Glutamatergic neuron (in vitro differentiated cells): ENCODE results near the gene EPRS1. TPM values are rescaled to one million over a fixed set of nuclear protein-coding genes. Genes with fewer than 3 reads are reported as not detected.

Experiments used
- DNase-seq: peaks from one replicate; pipeline ENCODE4 v3.0.0; 2022
- H3K27ac Mint-ChIP-seq: one replicate; pipeline ENCODE4 v1.8.0; 2020; ENCODE audit warnings: mild to moderate bottlenecking, mixed read lengths, inconsistent platforms; ENCODE audit not compliant: unreplicated experiment
- H3K27me3 Mint-ChIP-seq: one replicate; pipeline ENCODE4 v1.8.0; 2020; ENCODE audit warnings: mild to moderate bottlenecking, moderate library complexity, mixed read lengths, inconsistent platforms; ENCODE audit not compliant: unreplicated experiment
- H3K36me3 Mint-ChIP-seq: one replicate; pipeline ENCODE4 v1.8.0; 2020; ENCODE audit warnings: mild to moderate bottlenecking, mixed read lengths, inconsistent platforms; ENCODE audit not compliant: unreplicated experiment
- H3K4me1 Mint-ChIP-seq: one replicate; pipeline ENCODE4 v1.8.0; 2020; ENCODE audit warnings: mild to moderate bottlenecking, low read depth, mixed read lengths, inconsistent platforms; ENCODE audit not compliant: unreplicated experiment
- H3K4me3 Mint-ChIP-seq: one replicate; pipeline ENCODE4 v1.8.0; 2020; ENCODE audit warnings: mild to moderate bottlenecking, mixed read lengths, inconsistent platforms; ENCODE audit not compliant: unreplicated experiment
- H3K9me3 Mint-ChIP-seq: one replicate; pipeline ENCODE4 v1.8.0; 2020; ENCODE audit warnings: mild to moderate bottlenecking, moderate library complexity, mixed read lengths, inconsistent platforms; ENCODE audit not compliant: unreplicated experiment
- long read RNA-seq: library from polyadenylated mRNA; unstranded; transcript quantifications from one replicate; pipeline ENCODE4 v2.0.0, GENCODE V29; 2020; ENCODE audit not compliant: unreplicated experiment
- total RNA-seq: library from RNA; stranded (reverse); fragmentation: NEBNext Ultra II Directional; extraction: Animal tissue kit (Norgen Biotek cat#: 25700); gene quantifications from one replicate; pipeline ENCODE4 v1.2.1, GENCODE V29; 2021; ENCODE audit not compliant: unreplicated experiment
- TF ChIP-seq, protein P1 (sequence below): fragments of 200-600 bp; sonication (generic); IDR thresholded peaks from one replicate; pipeline ENCODE4 v1.5.0; 2021; ENCODE audit not compliant: partially characterized antibody, unreplicated experiment

EPRS1 gene
- total RNA-seq = 135 TPM
- long read RNA-seq, full-length matches to known transcripts = 2 of 71 reads
- long read RNA-seq, partial matches to known transcripts = 44 of 71 reads
- long read RNA-seq, other reads (novel, unspliced or antisense) = 25 of 71 reads

DNA sequence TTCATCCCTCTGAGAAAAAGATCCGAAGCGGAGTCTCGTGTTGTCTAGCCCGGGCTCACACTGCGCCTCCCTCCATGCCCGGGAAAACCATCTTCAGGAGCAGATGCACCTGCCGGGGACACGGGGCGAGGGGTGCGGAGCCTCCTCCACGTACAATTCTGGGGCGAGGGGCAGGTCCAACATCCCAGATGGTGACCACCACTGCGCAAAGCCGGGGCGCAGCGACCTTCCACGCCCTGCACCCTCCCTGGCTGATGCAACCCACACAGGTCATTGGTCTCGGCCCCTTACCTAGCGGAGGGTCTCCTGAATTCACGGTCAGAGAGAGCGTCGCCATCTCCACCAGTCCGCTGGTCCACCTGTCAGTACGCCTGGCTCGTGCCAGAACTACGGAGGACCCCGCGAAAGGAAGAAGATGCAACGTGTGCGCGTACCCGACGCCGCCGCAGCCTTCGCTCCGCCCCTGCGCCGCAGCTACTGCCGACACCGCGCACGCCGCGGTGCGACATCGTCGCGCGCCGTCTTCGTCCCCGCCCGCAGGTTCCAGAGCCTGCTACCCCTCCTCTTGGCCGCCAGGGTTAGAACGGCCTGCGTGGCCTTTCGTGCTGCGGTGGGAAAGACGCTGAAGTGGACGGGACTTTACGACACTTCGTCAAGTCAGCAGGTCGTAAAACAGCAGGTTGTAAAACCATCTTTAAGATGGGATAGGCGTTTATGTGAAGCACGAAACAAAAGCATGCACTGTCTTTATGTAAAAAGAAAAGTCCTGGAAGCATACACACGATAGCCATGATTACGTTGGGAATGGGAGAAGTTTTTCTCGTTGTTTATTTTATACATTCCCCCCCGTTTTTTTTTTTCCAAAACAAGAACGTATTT is at the start of gene EPRS1:
Gene EPRS1, minus strand, starts transcription at position 454 of the 879 bp plus-strand sequence. Its CDS starts 117 bp downstream, at position 337.
- peak; percentile 93 for DNase-seq
- no peaks in the 10 kb centered on the region for H3K4me1 Mint-ChIP-seq
- H3K27ac Mint-ChIP-seq = peak within 1 kb of the TSS; percentile 85
- peak within 1 kb of the TSS; percentile 97 for H3K4me3 Mint-ChIP-seq
- no peaks in the 10 kb centered on the region for H3K36me3 Mint-ChIP-seq
- TF ChIP-seq, protein P1, sequence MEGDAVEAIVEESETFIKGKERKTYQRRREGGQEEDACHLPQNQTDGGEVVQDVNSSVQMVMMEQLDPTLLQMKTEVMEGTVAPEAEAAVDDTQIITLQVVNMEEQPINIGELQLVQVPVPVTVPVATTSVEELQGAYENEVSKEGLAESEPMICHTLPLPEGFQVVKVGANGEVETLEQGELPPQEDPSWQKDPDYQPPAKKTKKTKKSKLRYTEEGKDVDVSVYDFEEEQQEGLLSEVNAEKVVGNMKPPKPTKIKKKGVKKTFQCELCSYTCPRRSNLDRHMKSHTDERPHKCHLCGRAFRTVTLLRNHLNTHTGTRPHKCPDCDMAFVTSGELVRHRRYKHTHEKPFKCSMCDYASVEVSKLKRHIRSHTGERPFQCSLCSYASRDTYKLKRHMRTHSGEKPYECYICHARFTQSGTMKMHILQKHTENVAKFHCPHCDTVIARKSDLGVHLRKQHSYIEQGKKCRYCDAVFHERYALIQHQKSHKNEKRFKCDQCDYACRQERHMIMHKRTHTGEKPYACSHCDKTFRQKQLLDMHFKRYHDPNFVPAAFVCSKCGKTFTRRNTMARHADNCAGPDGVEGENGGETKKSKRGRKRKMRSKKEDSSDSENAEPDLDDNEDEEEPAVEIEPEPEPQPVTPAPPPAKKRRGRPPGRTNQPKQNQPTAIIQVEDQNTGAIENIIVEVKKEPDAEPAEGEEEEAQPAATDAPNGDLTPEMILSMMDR = peak; percentile 81
- peaks cover 6% of the 10 kb centered on the region for H3K9me3 Mint-ChIP-seq
- peaks cover 5% of the 10 kb centered on the region for H3K27me3 Mint-ChIP-seq

DNA sequence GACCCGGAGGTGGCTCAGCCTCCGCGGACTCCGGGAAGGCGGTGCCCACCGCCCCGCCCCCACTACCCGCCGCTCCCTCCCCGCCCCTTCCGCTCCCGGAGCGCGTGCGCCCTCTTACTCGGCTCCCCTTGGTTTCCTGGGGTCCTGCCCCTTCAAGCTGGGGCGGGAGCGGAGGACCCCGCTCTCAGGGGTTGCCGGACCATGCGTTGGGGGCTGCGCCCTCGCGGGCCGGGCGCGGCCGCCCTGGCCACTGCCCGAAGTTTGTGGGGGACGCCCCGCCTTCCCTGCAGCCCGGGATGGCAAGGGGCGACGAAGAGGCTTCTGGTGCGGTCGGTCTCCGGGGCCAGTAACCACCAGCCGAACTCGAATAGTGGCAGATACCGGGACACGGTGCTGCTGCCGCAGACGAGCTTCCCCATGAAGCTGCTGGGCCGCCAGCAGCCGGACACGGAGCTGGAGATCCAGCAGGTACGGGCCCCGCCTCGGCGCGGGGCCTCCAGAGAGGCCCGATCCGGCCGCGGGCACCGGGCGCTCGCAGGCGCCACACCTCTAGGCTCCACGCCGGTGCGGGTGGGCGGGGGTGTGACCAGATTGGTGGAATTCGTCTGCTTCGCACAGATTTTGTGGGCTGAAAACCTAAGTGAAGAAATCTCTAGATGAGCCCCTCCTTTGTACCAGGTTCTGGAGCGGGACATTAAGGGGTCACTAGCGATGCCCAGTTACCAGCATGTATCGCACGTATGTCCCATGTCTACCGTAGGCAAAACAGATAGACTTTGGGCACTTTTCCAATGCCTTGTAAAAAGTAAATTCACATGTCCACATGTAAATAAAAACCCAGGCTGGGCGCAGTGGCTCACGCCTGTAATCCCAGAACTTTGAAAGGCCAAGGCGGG is 48.0 kb upstream of the EPRS1 start, which contains the start of gene IARS2:
Gene IARS2, plus strand, starts transcription at position 117 of the 896 bp plus-strand sequence. Its CDS starts 85 bp downstream, at position 202.
- Mint-ChIP-seq H3K27me3 (peaks cover 4% of the 10 kb centered on the region), H3K4me3 (peak within 1 kb of the TSS; percentile 82), H3K4me1 (no peaks in the 10 kb centered on the region), H3K36me3 (no peaks in the 10 kb centered on the region), H3K27ac (no peak within 1 kb of the TSS), H3K9me3 (peaks cover 5% of the 10 kb centered on the region)
- TF ChIP-seq, protein P1 = no peak
- DNase-seq = peak; percentile 92

DNA sequence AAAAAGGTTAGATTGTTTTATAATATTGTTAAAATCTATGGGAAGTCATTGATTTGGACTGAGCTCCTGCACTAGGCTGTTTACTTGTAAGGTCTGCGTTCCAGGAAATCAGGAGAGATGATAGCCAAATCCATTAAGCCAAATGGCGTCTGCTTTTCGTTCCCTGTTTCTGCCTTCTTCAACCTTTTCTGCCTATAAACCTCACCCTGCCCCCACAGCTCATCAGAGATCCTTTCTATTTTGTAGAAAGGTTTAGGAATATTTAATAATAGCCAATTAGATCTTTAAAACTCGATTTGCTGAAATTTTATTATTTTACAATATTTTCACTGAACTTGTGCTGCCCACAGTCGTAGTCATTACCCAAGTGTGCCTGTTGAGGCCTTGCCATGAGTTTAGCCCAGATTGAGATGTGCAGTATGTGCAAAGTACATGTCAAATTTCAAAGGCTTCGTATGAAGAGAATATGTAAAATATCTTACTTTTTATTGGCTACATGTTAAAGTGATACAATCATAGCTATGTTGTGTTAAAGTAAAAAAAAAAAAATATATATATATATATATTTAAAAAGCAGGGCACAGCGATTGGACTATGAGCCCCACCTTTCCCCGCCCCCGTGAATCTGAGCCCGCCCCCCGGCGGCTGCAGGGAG is 47.2 kb upstream of the EPRS1 start:
- Mint-ChIP-seq H3K27ac (no peak overlapping the region), H3K9me3 (peaks cover 5% of the 10 kb centered on the region), H3K36me3 (no peaks in the 10 kb centered on the region), H3K4me3 (peak overlapping the region; percentile 46), H3K27me3 (peaks cover 4% of the 10 kb centered on the region), H3K4me1 (no peaks in the 10 kb centered on the region)
- DNase-seq = no peak
- TF ChIP-seq, protein P1 = no peak

DNA sequence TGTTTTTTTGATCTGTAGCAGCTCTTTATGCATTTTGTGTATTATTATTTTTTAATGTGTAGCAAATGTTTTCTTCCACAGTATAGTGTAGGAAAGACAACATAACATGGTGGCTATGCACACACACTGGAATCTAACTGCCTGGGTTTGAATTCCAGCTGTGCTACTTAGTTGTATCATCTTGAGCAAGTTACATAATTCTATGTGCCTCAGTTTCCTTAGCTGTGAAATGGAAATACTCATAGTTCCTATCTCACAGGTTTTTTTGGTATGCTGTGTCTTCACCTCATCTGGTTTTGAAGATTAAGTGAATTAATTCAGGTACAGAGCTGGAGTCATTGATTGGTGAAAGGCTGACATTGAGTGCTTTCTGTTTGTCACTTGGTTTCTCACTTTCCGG is 46.4 kb upstream of the EPRS1 start:
- H3K36me3 Mint-ChIP-seq = no peaks in the 10 kb centered on the region
- no peaks in the 10 kb centered on the region for H3K4me1 Mint-ChIP-seq
- no peak overlapping the region for H3K27ac Mint-ChIP-seq
- H3K4me3 Mint-ChIP-seq = no peak overlapping the region
- TF ChIP-seq, protein P1 = no peak
- peaks cover 4% of the 10 kb centered on the region for H3K27me3 Mint-ChIP-seq
- H3K9me3 Mint-ChIP-seq = peaks cover 2% of the 10 kb centered on the region
- DNase-seq = no peak
